ENCODE results near the gene TBCCD1. TPM values are rescaled to one million over a fixed set of nuclear protein-coding genes. Genes with fewer than 3 reads are reported as not detected.

The TBCCD1 gene
- polyA plus RNA-seq, 1 donor from 2014 or later, result 13.4 TPM

DNA sequence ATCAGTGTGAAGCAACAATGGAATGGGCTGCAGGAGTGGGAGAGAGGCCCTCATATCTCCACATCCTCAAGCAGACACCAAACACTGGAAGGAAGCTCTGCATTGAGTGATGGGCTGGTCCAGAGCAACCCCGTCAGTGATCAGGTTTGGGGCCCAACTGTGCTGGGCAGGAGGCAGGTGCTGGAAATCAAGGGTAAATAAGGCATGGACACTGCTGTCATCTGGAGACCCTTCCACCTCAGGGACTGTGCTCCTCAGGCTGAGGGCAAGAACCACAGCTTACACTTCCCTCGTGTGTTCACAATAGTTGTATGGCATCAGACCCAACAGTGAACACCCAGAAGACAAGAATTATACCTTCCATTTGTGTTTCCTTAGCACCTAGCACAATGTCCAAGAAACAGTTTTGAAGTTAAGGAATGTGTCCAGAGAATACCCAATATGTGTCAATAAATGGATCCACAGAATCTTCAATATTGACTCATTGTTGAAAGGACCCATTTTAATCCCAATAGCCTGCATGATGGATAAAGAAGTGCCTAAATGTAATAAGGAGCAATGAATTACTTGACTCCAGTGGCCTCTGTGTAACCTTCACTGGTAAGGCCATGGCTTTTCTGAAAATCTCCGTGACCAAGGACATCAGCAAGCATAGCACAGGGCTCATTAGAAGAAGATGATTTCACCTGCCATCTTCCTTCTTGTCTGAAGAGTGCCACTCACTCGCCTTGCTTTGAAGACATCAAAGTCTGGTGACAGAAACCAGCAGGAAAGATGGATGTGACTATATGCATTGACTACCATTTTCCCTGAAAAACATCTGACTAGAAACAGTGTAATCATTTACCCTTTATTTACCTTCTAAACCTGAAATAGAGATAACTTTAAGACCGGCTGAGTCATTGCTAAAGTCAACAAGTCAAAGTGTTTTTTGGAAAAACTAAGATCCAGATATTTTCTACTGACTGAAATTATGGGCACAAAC lies 38.7 kb upstream of the TBCCD1 start:
- Histone ChIP-seq H3K27me3 (ENCODE audit: insufficient read depth, low read depth, low read length) (no peaks in the 10 kb centered on the region), H3K9me3 (ENCODE audit: low read length) (no peaks in the 10 kb centered on the region), H3K9ac (ENCODE audit: low read length) (no peak overlapping the region), H3K27ac (ENCODE audit: low read length) (no peak overlapping the region), H3F3A (ENCODE audit: insufficient read depth, low read length, poor library complexity, severe bottlenecking) (no peaks in the 10 kb centered on the region), H3K9me2 (ENCODE audit: insufficient read depth, low read length) (no peaks in the 10 kb centered on the region), H3K4me2 (ENCODE audit: low read length) (no peak overlapping the region), H3K79me2 (replicated peaks; ENCODE audit: insufficient read depth, low read length) (no peaks in the 10 kb centered on the region), H3K36me3 (ENCODE audit: insufficient read depth, low read length) (no peaks in the 10 kb centered on the region), H3K4me3 (ENCODE audit: low read length) (no peak overlapping the region), H4K20me1 (ENCODE audit: insufficient read depth) (no peaks in the 10 kb centered on the region), H2AFZ (ENCODE audit: low read depth, low read length) (no peak overlapping the region)
- TF ChIP-seq, protein P1, sequence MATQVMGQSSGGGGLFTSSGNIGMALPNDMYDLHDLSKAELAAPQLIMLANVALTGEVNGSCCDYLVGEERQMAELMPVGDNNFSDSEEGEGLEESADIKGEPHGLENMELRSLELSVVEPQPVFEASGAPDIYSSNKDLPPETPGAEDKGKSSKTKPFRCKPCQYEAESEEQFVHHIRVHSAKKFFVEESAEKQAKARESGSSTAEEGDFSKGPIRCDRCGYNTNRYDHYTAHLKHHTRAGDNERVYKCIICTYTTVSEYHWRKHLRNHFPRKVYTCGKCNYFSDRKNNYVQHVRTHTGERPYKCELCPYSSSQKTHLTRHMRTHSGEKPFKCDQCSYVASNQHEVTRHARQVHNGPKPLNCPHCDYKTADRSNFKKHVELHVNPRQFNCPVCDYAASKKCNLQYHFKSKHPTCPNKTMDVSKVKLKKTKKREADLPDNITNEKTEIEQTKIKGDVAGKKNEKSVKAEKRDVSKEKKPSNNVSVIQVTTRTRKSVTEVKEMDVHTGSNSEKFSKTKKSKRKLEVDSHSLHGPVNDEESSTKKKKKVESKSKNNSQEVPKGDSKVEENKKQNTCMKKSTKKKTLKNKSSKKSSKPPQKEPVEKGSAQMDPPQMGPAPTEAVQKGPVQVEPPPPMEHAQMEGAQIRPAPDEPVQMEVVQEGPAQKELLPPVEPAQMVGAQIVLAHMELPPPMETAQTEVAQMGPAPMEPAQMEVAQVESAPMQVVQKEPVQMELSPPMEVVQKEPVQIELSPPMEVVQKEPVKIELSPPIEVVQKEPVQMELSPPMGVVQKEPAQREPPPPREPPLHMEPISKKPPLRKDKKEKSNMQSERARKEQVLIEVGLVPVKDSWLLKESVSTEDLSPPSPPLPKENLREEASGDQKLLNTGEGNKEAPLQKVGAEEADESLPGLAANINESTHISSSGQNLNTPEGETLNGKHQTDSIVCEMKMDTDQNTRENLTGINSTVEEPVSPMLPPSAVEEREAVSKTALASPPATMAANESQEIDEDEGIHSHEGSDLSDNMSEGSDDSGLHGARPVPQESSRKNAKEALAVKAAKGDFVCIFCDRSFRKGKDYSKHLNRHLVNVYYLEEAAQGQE (IDR thresholded peaks at IDR 0.05; ENCODE audit: borderline replicate concordance), result no peak
- TF ChIP-seq EZH2 (IDR thresholded peaks at IDR 0.05; ENCODE audit: borderline replicate concordance, insufficient read depth, low read length, poor library complexity, severe bottlenecking), result no peak
- TF ChIP-seq RAD21 (conservative IDR thresholded peaks at IDR 0.05), result no peak
- TF ChIP-seq MXI1 (conservative IDR thresholded peaks at IDR 0.05; ENCODE audit: poor library complexity, severe bottlenecking), result no peak
- TF ChIP-seq EP300 (conservative IDR thresholded peaks at IDR 0.05; ENCODE audit: poor library complexity, severe bottlenecking), result no peak
- TF ChIP-seq SMC3 (conservative IDR thresholded peaks at IDR 0.05; ENCODE audit: poor library complexity), result no peak
- TF ChIP-seq TAF1 (IDR thresholded peaks at IDR 0.05; ENCODE audit: low read depth), result no peak
- TF ChIP-seq, protein P2, sequence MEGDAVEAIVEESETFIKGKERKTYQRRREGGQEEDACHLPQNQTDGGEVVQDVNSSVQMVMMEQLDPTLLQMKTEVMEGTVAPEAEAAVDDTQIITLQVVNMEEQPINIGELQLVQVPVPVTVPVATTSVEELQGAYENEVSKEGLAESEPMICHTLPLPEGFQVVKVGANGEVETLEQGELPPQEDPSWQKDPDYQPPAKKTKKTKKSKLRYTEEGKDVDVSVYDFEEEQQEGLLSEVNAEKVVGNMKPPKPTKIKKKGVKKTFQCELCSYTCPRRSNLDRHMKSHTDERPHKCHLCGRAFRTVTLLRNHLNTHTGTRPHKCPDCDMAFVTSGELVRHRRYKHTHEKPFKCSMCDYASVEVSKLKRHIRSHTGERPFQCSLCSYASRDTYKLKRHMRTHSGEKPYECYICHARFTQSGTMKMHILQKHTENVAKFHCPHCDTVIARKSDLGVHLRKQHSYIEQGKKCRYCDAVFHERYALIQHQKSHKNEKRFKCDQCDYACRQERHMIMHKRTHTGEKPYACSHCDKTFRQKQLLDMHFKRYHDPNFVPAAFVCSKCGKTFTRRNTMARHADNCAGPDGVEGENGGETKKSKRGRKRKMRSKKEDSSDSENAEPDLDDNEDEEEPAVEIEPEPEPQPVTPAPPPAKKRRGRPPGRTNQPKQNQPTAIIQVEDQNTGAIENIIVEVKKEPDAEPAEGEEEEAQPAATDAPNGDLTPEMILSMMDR (IDR thresholded peaks at IDR 0.05; ENCODE audit: poor library complexity, severe bottlenecking), result no peak
- no peak for TF ChIP-seq POLR2AphosphoS5 (IDR thresholded peaks at IDR 0.05)

DNA sequence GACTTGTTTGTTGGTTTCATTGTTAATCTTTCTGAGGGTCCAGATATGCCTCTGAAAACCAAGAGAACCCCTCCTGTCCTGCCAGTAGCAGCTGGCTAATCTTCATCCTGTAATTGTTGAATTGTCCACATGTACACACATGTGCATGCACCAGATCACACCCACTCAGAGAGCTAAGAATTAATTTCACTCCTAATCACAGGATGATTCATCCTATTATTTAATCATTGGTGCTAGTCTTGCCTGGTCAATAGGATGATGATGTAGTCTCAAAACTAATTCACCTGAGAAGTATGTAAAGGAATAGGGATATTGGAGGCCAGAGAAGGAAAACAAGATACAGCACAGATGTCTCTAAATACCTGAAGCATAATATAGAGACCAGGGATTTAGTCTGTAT lies 37.9 kb upstream of the TBCCD1 start:
- H3K9ac ChIP-seq (ENCODE audit: low read length), result no peak overlapping the region
- TF ChIP-seq EZH2 (IDR thresholded peaks at IDR 0.05; ENCODE audit: borderline replicate concordance, insufficient read depth, low read length, poor library complexity, severe bottlenecking), result no peak
- TF ChIP-seq SMC3 (conservative IDR thresholded peaks at IDR 0.05; ENCODE audit: poor library complexity), result no peak
- TF ChIP-seq, protein P2 (IDR thresholded peaks at IDR 0.05; ENCODE audit: poor library complexity, severe bottlenecking), result no peak
- TF ChIP-seq EP300 (conservative IDR thresholded peaks at IDR 0.05; ENCODE audit: poor library complexity, severe bottlenecking), result no peak
- no peak for TF ChIP-seq TAF1 (IDR thresholded peaks at IDR 0.05; ENCODE audit: low read depth)
- TF ChIP-seq POLR2AphosphoS5 (IDR thresholded peaks at IDR 0.05), result no peak
- H3F3A ChIP-seq (ENCODE audit: insufficient read depth, low read length, poor library complexity, severe bottlenecking), result no peaks in the 10 kb centered on the region
- H3K79me2 ChIP-seq (replicated peaks; ENCODE audit: insufficient read depth, low read length), result no peaks in the 10 kb centered on the region
- no peak overlapping the region for H3K4me2 ChIP-seq (ENCODE audit: low read length)
- no peak overlapping the region for H3K27ac ChIP-seq (ENCODE audit: low read length)
- H3K36me3 ChIP-seq (ENCODE audit: insufficient read depth, low read length), result no peaks in the 10 kb centered on the region
- H3K27me3 ChIP-seq (ENCODE audit: insufficient read depth, low read depth, low read length), result no peaks in the 10 kb centered on the region
- H3K4me3 ChIP-seq (ENCODE audit: low read length), result no peak overlapping the region
- no peaks in the 10 kb centered on the region for H3K9me2 ChIP-seq (ENCODE audit: insufficient read depth, low read length)
- H4K20me1 ChIP-seq (ENCODE audit: insufficient read depth), result no peaks in the 10 kb centered on the region
- H2AFZ ChIP-seq (ENCODE audit: low read depth, low read length), result no peak overlapping the region
- H3K9me3 ChIP-seq (ENCODE audit: low read length), result no peaks in the 10 kb centered on the region

Measured in neural cell (in vitro differentiated cells).